Neural cell (in vitro differentiated cells): Measurements from ENCODE around the gene KLF14. TPM values are rescaled to one million over a fixed set of nuclear protein-coding genes. Genes with fewer than 3 reads are reported as not detected.

Experiments
- H2AFZ ChIP-seq: fragments of 200-600, 300-800 bp; sonication (generic), shearing (Covaris generic); 2 replicates; pipeline ENCODE4 v1.6.0; 2014; ENCODE audit warnings: low read depth, mild to moderate bottlenecking, antibody characterized with exemption, low read length, moderate library complexity
- H3F3A ChIP-seq: fragments of 200-600 bp; shearing (Covaris generic); 2 replicates; pipeline ENCODE4 v1.6.1; 2016; ENCODE audit warnings: mild to moderate bottlenecking, moderate library complexity, mixed read lengths, antibody characterized with exemption, low read length; ENCODE audit not compliant: insufficient read depth, poor library complexity, severe bottlenecking
- H3K27ac ChIP-seq: fragments of 200-600, 300-800 bp; sonication (generic), shearing (Covaris generic); 2 replicates; pipeline ENCODE4 v1.5.1; 2014; ENCODE audit warnings: mild to moderate bottlenecking, low read length, moderate library complexity
- H3K27me3 ChIP-seq: fragments of 300-800, 200-600 bp; sonication (generic), shearing (Covaris generic); 2 replicates; pipeline ENCODE4 v1.6.0; 2014; ENCODE audit warnings: mild to moderate bottlenecking, low read depth, low read length, moderate library complexity; ENCODE audit not compliant: insufficient read depth
- H3K36me3 ChIP-seq: fragments of 300-800, 200-600 bp; sonication (generic), shearing (Covaris generic); 2 replicates; pipeline ENCODE4 v1.5.1; 2014; ENCODE audit warnings: mild to moderate bottlenecking, antibody characterized with exemption, low read length, moderate library complexity; ENCODE audit not compliant: insufficient read depth
- H3K4me2 ChIP-seq: fragments of 300-800, 200-600 bp; sonication (generic), shearing (Covaris generic); 2 replicates; pipeline ENCODE4 v1.6.0; 2014; ENCODE audit warnings: mild to moderate bottlenecking, low read length
- H3K4me3 ChIP-seq: fragments of 300-800, 200-600 bp; sonication (generic), shearing (Covaris generic); 2 replicates; pipeline ENCODE4 v1.5.1; 2014; ENCODE audit warnings: mild to moderate bottlenecking, low read length, moderate library complexity
- H3K79me2 ChIP-seq: fragments of 200-600 bp; shearing (Covaris generic); replicated peaks from 2 replicates; pipeline ENCODE4 v1.6.0; 2014; ENCODE audit warnings: mild to moderate bottlenecking, low read length, moderate library complexity; ENCODE audit not compliant: insufficient read depth
- H3K9ac ChIP-seq: fragments of 300-800, 200-600 bp; sonication (generic), shearing (Covaris generic); 2 replicates; pipeline ENCODE4 v1.6.1; 2016; ENCODE audit warnings: mild to moderate bottlenecking, low read length, mixed read lengths
- H3K9me2 ChIP-seq: fragments of 200-600 bp; shearing (Covaris generic); 2 replicates; pipeline ENCODE4 v1.6.1; 2016; ENCODE audit warnings: mild to moderate bottlenecking, low read length, mixed read lengths; ENCODE audit not compliant: insufficient read depth
- H3K9me3 ChIP-seq: fragments of 200-600, 300-800 bp; sonication (generic), shearing (Covaris generic); 2 replicates; pipeline ENCODE4 v1.6.1; 2016; ENCODE audit warnings: mild to moderate bottlenecking, mixed run types, low read length, moderate library complexity, mixed read lengths
- H4K20me1 ChIP-seq: fragments of 200-600 bp; shearing (Covaris generic); 2 replicates; pipeline ENCODE4 v1.6.1; 2016; ENCODE audit warnings: mild to moderate bottlenecking, mixed run types; ENCODE audit not compliant: insufficient read depth
- CTCF ChIP-seq: fragments of 450-650 bp; IDR thresholded peaks from 2 replicates; pipeline ENCODE4 v1.5.1; 2014; ENCODE audit warnings: antibody characterized with exemption, mild to moderate bottlenecking, moderate library complexity; ENCODE audit not compliant: poor library complexity, severe bottlenecking
- EP300 ChIP-seq: fragments of 450-650 bp; conservative IDR thresholded peaks from 2 replicates; pipeline ENCODE4 v1.6.1; 2014; ENCODE audit warnings: antibody characterized with exemption, mild to moderate bottlenecking, moderate library complexity; ENCODE audit not compliant: poor library complexity, severe bottlenecking
- EZH2 ChIP-seq: fragments of 200-600, 300-800 bp; shearing (Covaris generic), sonication (generic); IDR thresholded peaks from 2 replicates; pipeline ENCODE4 v1.6.1; 2014; ENCODE audit warnings: antibody characterized with exemption, low read length, borderline replicate concordance, mild to moderate bottlenecking; ENCODE audit not compliant: insufficient read depth, poor library complexity, severe bottlenecking
- MXI1 ChIP-seq: fragments of 450-650 bp; conservative IDR thresholded peaks from 2 replicates; pipeline ENCODE4 v1.6.1; 2014; ENCODE audit warnings: antibody characterized with exemption, mild to moderate bottlenecking; ENCODE audit not compliant: poor library complexity, severe bottlenecking
- POLR2AphosphoS5 ChIP-seq: IDR thresholded peaks from 2 replicates; pipeline ENCODE4 v1.6.1; 2012
- RAD21 ChIP-seq: fragments of 450-650 bp; conservative IDR thresholded peaks from 2 replicates; pipeline ENCODE4 v1.6.1; 2014; ENCODE audit warnings: antibody characterized with exemption, mild to moderate bottlenecking, moderate library complexity
- SMC3 ChIP-seq: fragments of 450-650 bp; conservative IDR thresholded peaks from 2 replicates; pipeline ENCODE4 v1.6.1; 2014; ENCODE audit warnings: antibody characterized with exemption, mild to moderate bottlenecking, moderate library complexity; ENCODE audit not compliant: poor library complexity
- TAF1 ChIP-seq: IDR thresholded peaks from 2 replicates; pipeline ENCODE4 v1.6.1; 2012; ENCODE audit warnings: low read depth
- polyA plus RNA-seq: library from polyadenylated mRNA; depleted of rRNA; stranded (reverse); fragments of >200 nt; gene quantifications from 2 replicates; pipeline ENCODE4 v1.2.3, GENCODE V29; 2014
- TF ChIP-seq, protein P1 (sequence below): IDR thresholded peaks from 2 replicates; pipeline ENCODE4 v1.6.1; 2012; ENCODE audit warnings: borderline replicate concordance

The KLF14 gene
- polyA plus RNA-seq, 1 donor from 2014 or later = not detected

GRCh38 chr7:130700760-130701159, 33.2 kb downstream of the KLF14 start:
- H3K36me3 ChIP-seq = no peaks in the 10 kb centered on the region
- no peak overlapping the region for H3K4me2 ChIP-seq
- no peak overlapping the region for H3K4me3 ChIP-seq
- no peaks in the 10 kb centered on the region for H3K27me3 ChIP-seq
- no peaks in the 10 kb centered on the region for H3K79me2 ChIP-seq
- H3K27ac ChIP-seq = no peak overlapping the region
- no peak overlapping the region for H3K9ac ChIP-seq
- no peaks in the 10 kb centered on the region for H3K9me2 ChIP-seq
- no peaks in the 10 kb centered on the region for H3F3A ChIP-seq
- H4K20me1 ChIP-seq = no peaks in the 10 kb centered on the region
- H2AFZ ChIP-seq = no peak overlapping the region
- no peak for TF ChIP-seq EP300
- no peak for TF ChIP-seq SMC3
- TF ChIP-seq MXI1 = no peak
- TF ChIP-seq, protein P1, sequence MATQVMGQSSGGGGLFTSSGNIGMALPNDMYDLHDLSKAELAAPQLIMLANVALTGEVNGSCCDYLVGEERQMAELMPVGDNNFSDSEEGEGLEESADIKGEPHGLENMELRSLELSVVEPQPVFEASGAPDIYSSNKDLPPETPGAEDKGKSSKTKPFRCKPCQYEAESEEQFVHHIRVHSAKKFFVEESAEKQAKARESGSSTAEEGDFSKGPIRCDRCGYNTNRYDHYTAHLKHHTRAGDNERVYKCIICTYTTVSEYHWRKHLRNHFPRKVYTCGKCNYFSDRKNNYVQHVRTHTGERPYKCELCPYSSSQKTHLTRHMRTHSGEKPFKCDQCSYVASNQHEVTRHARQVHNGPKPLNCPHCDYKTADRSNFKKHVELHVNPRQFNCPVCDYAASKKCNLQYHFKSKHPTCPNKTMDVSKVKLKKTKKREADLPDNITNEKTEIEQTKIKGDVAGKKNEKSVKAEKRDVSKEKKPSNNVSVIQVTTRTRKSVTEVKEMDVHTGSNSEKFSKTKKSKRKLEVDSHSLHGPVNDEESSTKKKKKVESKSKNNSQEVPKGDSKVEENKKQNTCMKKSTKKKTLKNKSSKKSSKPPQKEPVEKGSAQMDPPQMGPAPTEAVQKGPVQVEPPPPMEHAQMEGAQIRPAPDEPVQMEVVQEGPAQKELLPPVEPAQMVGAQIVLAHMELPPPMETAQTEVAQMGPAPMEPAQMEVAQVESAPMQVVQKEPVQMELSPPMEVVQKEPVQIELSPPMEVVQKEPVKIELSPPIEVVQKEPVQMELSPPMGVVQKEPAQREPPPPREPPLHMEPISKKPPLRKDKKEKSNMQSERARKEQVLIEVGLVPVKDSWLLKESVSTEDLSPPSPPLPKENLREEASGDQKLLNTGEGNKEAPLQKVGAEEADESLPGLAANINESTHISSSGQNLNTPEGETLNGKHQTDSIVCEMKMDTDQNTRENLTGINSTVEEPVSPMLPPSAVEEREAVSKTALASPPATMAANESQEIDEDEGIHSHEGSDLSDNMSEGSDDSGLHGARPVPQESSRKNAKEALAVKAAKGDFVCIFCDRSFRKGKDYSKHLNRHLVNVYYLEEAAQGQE = no peak
- no peak for TF ChIP-seq RAD21
- no peak for TF ChIP-seq TAF1
- no peak for TF ChIP-seq EZH2
- no peak for TF ChIP-seq CTCF
- TF ChIP-seq POLR2AphosphoS5 = no peak
- H3K9me3 ChIP-seq = no peaks in the 10 kb centered on the region

DNA sequence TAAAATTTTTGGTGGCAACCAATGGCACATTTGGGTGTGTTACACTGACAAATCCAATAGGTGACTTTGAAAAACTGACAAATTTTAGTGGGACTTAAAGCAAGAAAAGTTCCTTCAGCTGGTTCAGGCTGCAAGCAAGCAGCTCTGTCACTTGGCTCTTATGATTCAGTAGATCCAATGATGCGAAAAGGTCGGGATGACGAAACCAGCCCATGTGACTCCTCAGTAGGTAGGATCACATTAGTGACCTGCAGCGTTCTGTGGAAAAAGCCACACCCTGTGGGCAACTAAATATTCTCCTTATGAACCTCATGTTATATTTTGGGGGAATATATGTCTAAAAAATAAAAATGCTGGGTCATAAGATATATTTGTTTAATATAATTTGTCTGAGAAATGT, 34.3 kb downstream of the KLF14 start:
- Histone ChIP-seq H3K27me3 (no peaks in the 10 kb centered on the region), H3K9ac (no peak overlapping the region), H3K4me2 (no peak overlapping the region), H3K27ac (no peak overlapping the region), H3K79me2 (no peaks in the 10 kb centered on the region), H3K4me3 (no peak overlapping the region), H4K20me1 (no peaks in the 10 kb centered on the region), H3K9me3 (no peaks in the 10 kb centered on the region), H3K9me2 (no peaks in the 10 kb centered on the region), H2AFZ (no peak overlapping the region), H3K36me3 (no peaks in the 10 kb centered on the region), H3F3A (no peaks in the 10 kb centered on the region)
- TF ChIP-seq CTCF (no peak), RAD21 (no peak), EZH2 (no peak), TAF1 (no peak), SMC3 (no peak)
